ENCODE data around the gene ZNF565.
"Not testable (repeated sequence)": the region's sequence is repeated elsewhere in the genome, so short reads cannot be mapped to it uniquely, and the experiment has no call there.

ZNF565 gene

GRCh38 chr19:36215276-36216123 is 1.0 kb upstream of the ZNF565 start:
- in situ Hi-C loops (cut with HindIII; ENCODE audit: low sequenced_read_pairs) = no loop called here

GRCh38 chr19:36212895-36213294 is 1.6 kb downstream of the ZNF565 start:
- in situ Hi-C loops (cut with HindIII; ENCODE audit: low sequenced_read_pairs) = no loop called here

- in situ Hi-C loops (cut with HindIII; ENCODE audit: low sequenced_read_pairs) = no loop called here
Measured at GRCh38 chr19:36210497-36210896, 4.0 kb downstream of the ZNF565 start.

- in situ Hi-C loops (cut with HindIII; ENCODE audit: low sequenced_read_pairs) = no loop called here
Measured at GRCh38 chr19:36209372-36209771, 5.1 kb downstream of the ZNF565 start.

- in situ Hi-C loops (cut with HindIII; ENCODE audit: low sequenced_read_pairs) = no loop called here
Measured at GRCh38 chr19:36207605-36208252, 6.7 kb downstream of the ZNF565 start.

GRCh38 chr19:36203293-36203692 is 11.2 kb downstream of the ZNF565 start:
- in situ Hi-C loops (cut with HindIII; ENCODE audit: low sequenced_read_pairs) = no loop called here

GRCh38 chr19:36201684-36202083 is 12.8 kb downstream of the ZNF565 start:
- in situ Hi-C loops (cut with HindIII; ENCODE audit: low sequenced_read_pairs) = no loop called here

- in situ Hi-C loops (cut with HindIII; ENCODE audit: low sequenced_read_pairs) = no loop called here
Measured at GRCh38 chr19:36198119-36198518, 16.3 kb downstream of the ZNF565 start.

GRCh38 chr19:36196249-36196648 is 18.2 kb downstream of the ZNF565 start:
- in situ Hi-C loops (cut with HindIII; ENCODE audit: low sequenced_read_pairs) = no loop called here

GRCh38 chr19:36186722-36187121 is 27.7 kb downstream of the ZNF565 start:
- in situ Hi-C loops (cut with HindIII; ENCODE audit: low sequenced_read_pairs) = not testable (repeated sequence)

GRCh38 chr19:36183245-36183628 is 31.2 kb downstream of the ZNF565 start:
- in situ Hi-C loops (cut with HindIII; ENCODE audit: low sequenced_read_pairs) = no loop called here

- in situ Hi-C loops (cut with HindIII; ENCODE audit: low sequenced_read_pairs) = no loop called here
Measured at GRCh38 chr19:36182612-36183244, 31.7 kb downstream of the ZNF565 start.

- in situ Hi-C loops (cut with HindIII; ENCODE audit: low sequenced_read_pairs) = not testable (repeated sequence)
Measured at GRCh38 chr19:36179077-36179476, 35.4 kb downstream of the ZNF565 start.

- in situ Hi-C loops (cut with HindIII; ENCODE audit: low sequenced_read_pairs) = not testable (repeated sequence)
Measured at GRCh38 chr19:36173846-36174245, 40.6 kb downstream of the ZNF565 start.

GRCh38 chr19:36172852-36173251 is 41.6 kb downstream of the ZNF565 start:
- in situ Hi-C loops (cut with HindIII; ENCODE audit: low sequenced_read_pairs) = no loop called here

GRCh38 chr19:36169084-36169760 is 45.2 kb downstream of the ZNF565 start:
- in situ Hi-C loops (cut with HindIII; ENCODE audit: low sequenced_read_pairs) = no loop called here

GRCh38 chr19:36163813-36164212 is 50.7 kb downstream of the ZNF565 start:
- in situ Hi-C loops (cut with HindIII; ENCODE audit: low sequenced_read_pairs) = no loop called here

- in situ Hi-C loops (cut with HindIII; ENCODE audit: low sequenced_read_pairs) = no loop called here
Measured at GRCh38 chr19:36160821-36161596, 53.5 kb downstream of the ZNF565 start.

GRCh38 chr19:36153126-36153525 is 61.3 kb downstream of the ZNF565 start:
- in situ Hi-C loops (cut with HindIII; ENCODE audit: low sequenced_read_pairs) = no loop called here

GRCh38 chr19:36152352-36153091 is 61.9 kb downstream of the ZNF565 start, which contains the start of gene COX7A1:
Gene COX7A1 (minus strand): TSS chr19:36152447. CDS start chr19:36152407, 40 bp downstream.
- in situ Hi-C loops (cut with HindIII; ENCODE audit: low sequenced_read_pairs) = no loop called here
